22Rv1 (cell line): ENCODE measurements around the gene CD46.

Source experiments
- ZFX ChIP-seq: fragments of 450-650 bp; IDR thresholded peaks from 2 replicates; pipeline ENCODE4 v1.6.1; 2017; ENCODE audit warnings: antibody characterized with exemption, borderline replicate concordance
- TF ChIP-seq, protein P1 (sequence below): fragments of 450-650 bp; IDR thresholded peaks from 2 replicates; pipeline ENCODE4 v1.5.1; 2017; ENCODE audit warnings: mild to moderate bottlenecking

GRCh38 chr1:207832796-207833195 is 80.9 kb downstream of the CD46 start:
- TF ChIP-seq, protein P1, sequence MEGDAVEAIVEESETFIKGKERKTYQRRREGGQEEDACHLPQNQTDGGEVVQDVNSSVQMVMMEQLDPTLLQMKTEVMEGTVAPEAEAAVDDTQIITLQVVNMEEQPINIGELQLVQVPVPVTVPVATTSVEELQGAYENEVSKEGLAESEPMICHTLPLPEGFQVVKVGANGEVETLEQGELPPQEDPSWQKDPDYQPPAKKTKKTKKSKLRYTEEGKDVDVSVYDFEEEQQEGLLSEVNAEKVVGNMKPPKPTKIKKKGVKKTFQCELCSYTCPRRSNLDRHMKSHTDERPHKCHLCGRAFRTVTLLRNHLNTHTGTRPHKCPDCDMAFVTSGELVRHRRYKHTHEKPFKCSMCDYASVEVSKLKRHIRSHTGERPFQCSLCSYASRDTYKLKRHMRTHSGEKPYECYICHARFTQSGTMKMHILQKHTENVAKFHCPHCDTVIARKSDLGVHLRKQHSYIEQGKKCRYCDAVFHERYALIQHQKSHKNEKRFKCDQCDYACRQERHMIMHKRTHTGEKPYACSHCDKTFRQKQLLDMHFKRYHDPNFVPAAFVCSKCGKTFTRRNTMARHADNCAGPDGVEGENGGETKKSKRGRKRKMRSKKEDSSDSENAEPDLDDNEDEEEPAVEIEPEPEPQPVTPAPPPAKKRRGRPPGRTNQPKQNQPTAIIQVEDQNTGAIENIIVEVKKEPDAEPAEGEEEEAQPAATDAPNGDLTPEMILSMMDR: no peak
- TF ChIP-seq ZFX: no peak
